ENCODE measurements around the gene BTBD6.

Gene BTBD6

GRCh38 chr14:105211086-105211757, 37.1 kb upstream of the BTBD6 start:
- no peak for DNase-seq (ENCODE audit: low read depth)

- DNase-seq (ENCODE audit: low read depth) = no peak
Measured at GRCh38 chr14:105211758-105212089, 36.6 kb upstream of the BTBD6 start.

- DNase-seq (ENCODE audit: low read depth) = no peak
Measured at GRCh38 chr14:105212541-105213300, 35.6 kb upstream of the BTBD6 start.

DNA sequence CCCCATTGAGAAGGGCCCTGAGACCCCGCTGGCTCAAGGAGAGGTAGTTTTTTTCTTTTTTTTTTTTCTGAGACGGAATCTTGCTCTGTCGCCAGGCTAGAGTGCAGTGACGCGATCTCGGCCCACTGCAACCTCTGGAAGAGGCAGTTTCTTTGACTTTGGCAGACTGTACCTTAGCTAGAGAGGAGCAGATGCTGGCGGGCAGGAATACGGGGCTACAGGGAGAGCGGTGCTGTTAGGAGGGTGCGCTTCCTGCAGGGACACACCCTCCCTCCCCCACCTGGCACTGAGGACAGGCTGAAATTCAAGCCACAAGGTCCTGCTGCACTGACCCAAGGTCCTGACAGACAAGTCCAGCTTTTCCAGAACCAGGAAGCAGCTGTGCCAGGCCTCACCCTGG, 35.0 kb upstream of the BTBD6 start:
- DNase-seq (ENCODE audit: low read depth) = no peak

GRCh38 chr14:105214324-105214915, 33.9 kb upstream of the BTBD6 start:
- no peak for DNase-seq (ENCODE audit: low read depth)

DNA sequence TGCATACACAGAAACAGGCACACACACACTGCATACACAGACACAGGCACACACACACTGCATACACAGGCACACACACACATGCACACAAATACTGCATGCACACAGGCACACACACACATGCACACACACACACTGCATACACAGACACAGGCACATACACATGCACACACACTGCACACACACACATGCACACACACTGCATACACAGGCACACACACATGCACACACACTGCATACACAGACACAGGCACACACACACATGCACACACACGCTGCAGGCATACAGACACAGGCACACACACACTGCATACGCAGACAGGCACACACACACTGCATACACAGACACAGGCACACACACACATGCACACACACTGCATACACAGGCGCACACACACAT, 32.7 kb upstream of the BTBD6 start:
- no peak for DNase-seq (ENCODE audit: low read depth)

DNA sequence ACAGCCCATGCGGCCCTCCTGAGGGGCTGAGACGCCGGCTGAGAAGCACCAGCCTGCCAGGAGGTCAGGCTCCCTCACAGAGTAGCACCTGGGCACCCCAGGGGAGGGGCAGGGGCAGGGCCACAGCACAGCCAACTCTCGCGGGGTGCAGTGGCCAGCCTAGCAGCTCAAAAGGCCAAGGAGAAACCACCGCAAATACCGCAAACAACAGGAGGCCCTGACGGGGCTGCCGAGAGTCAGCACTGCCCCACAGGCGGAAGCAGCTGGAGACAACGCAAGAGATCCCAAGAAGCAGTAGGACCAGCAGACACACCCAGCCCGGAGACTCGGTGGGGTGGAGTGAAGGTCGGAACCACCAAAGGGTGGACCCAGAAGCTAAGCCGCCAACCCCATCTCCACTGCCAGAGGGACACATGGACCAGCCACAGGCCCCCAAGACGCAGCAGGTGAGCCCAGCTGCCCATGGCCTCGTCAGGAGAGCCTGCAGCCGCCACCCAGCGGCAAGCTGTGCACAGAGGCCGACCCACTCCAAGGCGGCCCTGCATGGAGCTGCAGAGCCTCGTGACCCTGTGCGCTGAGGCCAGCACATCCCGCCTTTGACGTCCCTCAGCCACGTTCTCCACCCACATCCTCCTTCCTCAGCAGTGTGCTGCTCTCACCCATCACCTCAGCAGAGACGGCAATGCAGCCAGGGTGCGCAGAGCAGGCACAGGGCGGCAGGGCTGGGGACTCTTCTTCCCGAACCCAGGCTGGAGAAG, 31.7 kb upstream of the BTBD6 start:
- no peak for DNase-seq (ENCODE audit: low read depth)

DNA sequence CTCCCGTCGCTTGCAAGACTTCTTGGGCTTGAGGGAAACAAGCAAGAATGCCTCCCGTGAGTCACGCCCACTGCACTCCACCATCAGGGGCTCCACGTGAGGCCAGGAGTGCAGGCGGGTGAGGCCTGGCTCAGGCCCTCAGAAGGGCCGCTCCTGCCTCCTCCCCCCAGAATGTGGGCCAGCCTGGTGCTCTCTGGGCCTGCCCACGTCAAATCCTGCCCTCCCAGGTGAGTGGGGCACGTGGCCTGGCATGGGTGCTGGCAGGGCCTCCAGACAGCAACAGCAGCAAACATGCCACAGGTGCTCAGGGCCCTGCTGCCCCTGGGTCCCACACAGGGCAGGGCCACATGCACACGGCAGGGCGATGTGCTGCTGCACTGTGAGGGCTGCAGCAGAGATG, 30.6 kb upstream of the BTBD6 start:
- DNase-seq (ENCODE audit: low read depth) = no peak

GRCh38 chr14:105218611-105219010, 29.7 kb upstream of the BTBD6 start:
- DNase-seq (ENCODE audit: low read depth) = no peak

DNA sequence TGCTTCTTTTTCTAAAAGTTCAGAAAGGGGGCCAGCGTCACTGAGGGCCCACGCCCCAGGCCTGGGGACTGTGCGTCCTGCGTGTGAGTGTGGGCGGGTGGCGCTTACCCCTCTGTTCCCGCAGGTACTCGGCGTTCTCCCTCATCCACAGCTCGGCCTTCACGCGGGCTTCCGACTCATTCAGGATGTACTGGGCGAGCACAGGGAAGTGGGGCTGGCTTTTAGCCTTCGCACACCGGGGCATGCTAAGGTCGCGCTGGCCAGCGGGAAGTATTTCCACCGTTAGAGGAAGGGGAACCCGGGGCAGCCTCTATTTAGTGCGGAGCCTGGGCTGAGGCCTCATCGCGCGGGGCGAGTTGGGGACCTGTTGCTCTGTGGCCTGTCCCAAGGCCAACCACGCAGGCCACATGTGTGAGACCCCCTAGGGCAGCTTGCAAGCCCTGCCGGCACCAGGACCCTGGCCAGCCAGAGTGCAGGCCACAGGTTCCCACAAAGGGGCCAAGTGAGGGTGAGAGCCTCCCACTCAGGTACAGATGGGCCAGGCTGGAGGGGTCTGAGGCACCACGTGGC, 29.2 kb upstream of the BTBD6 start:
- no peak for DNase-seq (ENCODE audit: low read depth)

DNA sequence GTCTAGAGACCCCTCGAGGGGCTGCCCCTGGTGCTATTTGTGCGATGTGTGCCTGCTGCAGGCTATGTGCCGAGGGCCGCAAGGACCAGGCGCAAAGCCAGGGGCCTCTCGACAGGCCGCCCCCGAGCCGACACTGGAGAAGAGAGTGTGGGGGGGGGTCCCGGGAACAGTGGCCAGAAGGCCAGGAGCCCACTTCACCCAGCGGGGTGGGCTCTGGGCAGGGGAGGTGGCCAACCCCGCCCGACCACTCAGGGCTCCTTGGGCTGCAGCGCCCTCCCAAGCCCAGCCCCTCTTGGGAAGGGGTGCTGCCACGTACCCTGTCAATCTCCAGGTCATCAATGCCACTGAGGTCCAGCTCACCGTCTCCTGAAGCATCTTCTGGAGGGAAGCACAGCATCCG, 28.6 kb upstream of the BTBD6 start:
- no peak for DNase-seq (ENCODE audit: low read depth)

DNA sequence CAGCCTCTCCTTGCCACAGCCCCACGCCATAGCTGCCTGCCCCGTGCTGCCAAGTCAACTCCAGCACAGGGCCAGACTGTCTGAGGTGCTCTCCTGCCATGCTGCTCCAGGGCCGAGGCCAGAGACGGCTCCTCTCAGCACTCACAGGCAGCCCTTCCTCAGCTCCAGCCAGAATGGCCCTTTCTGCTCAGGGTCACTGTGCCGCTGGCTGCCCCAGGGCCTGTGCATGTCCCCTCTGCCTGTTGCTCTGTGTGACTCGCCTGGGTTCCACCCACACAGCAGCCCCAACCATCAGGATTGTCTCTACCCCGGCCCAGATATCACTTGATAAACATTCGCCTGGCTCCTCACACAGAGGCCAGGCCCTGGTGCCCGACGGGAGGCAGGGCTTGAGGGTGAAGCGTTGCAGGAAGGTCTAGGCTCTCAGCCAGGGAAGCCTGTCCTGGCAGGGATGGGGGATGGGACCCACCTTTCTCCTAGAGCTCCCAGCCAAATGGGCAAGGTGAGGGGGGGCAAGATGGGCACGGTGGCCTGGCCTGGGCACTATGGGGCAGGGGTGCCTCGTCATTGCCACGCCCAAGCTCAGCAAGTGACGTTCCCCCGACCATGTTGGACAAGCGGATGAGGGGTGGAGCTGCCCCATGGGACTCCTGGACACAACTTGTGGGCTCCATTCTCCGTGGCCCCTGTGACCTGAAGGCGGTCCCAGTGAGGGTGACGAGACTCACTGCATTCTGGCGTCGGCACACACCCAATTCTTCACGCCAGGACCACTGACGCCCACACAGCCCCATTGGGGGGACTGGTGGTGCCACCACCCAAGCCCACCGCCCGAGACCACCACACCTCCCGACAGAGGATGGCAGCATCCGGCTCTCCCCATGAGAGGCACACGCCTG, 27.4 kb upstream of the BTBD6 start:
- no peak for DNase-seq (ENCODE audit: low read depth)

DNA sequence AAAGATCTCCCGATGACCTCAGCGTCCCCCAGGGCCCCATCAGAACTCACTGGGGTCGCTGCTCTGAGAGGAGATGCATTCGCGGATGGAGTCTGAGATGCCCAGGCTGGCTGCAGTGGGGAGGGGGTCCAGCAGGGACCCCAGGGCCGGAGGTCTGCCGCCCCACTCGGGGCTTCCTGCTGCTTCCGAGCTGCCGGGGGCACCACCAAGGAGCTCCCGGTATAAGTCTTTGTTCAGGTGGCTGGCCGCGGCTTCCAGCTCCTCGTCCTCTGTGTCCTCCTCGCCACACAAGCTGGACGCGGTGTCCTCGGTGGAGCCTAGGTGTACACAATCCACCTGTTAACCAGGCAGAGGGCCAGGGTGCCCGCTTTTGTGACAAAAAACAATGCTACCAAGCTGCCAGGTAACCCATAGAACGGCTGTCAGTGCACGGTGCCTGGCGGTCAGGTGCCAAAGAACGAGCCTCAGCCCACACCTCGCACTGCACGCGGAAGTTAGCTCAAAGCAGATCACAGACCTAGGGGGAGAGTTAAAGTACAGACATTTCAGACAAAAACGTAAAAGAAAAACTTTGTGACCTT, 26.6 kb upstream of the BTBD6 start:
- no peak for DNase-seq (ENCODE audit: low read depth)

- no peak for DNase-seq (ENCODE audit: low read depth)
Measured at GRCh38 chr14:105223260-105223659, 25.1 kb upstream of the BTBD6 start.

GRCh38 chr14:105223770-105224544, 24.4 kb upstream of the BTBD6 start:
- DNase-seq (ENCODE audit: low read depth) = no peak

DNA sequence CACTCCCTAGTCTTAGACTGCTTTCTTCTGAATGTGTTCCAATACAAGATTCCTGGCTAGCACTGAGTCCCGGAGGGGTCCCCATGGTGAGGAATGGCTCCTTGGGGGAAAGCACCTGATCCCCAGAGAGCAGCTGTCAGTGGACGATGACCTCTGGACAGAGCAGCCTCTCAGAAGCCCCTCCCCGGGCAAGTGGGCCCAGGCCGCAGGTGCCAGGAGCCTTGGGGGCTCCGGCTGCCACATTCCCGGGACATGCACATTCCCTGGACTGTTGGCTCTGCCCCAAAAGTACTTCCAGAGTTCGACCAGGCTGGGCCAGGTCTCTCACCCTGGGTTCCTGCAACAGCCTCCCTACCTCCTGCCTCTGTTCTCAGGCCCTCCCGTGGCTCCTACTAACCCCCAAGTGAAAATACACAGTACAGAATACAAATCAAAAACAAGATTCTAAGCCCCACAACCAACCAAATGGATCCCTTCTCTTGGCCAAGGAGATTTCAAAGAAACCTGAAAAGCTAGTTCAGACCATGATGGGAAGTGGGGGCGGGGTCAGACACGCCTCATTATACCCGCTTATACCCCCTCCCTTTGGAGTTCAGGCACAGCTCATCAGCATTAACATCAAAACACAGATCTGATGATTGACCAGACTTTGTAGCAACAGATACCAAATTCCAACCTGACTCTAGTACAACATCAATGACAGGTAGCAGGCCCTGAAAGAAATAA, 23.3 kb upstream of the BTBD6 start:
- no peak for DNase-seq (ENCODE audit: low read depth)

- no peak for DNase-seq (ENCODE audit: low read depth)
Measured at GRCh38 chr14:105226198-105226597, 22.1 kb upstream of the BTBD6 start.

DNA sequence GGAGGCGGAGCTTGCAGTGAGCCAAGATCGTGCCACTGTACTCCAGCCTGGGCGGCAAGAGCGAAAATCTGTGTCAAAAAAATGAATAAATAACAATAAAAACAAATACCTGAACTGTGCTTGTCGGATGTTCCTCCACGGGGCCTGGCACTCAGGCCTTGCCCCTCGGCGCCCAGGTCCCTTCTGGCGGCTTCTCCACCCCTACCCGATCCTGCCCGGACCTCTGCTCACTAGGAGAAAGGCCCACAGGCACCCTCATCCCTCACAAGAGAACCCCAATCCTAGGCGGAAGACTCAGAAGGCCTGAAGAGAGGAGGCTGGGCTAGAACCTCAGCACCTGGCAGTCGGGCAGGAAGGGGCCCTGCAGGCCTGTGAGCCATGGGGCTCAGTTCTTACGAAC, 21.0 kb upstream of the BTBD6 start:
- DNase-seq (ENCODE audit: low read depth) = no peak

- DNase-seq (ENCODE audit: low read depth) = no peak
Measured at GRCh38 chr14:105228562-105228961, 19.8 kb upstream of the BTBD6 start.

All from fibroblast of the conjunctiva (primary cell).